SHP77 treated with DMSO at 0.1 percent for 48 hours (cell line): Measurements from ENCODE around the gene RNFT2.
"Not testable (repeated sequence)": the region's sequence is repeated elsewhere in the genome, so short reads cannot be mapped to it uniquely, and the experiment has no call there.

Source experiments
- DNase-seq: peaks from one replicate; lab custom pipeline; 2025; lab: John Stamatoyannopoulos, UW

Gene RNFT2

GRCh38 chr12:116710370-116711150, 27.6 kb upstream of the RNFT2 start:
- peak; percentile 53 for DNase-seq

- no peak for DNase-seq
Measured at GRCh38 chr12:116712458-116713303, 25.4 kb upstream of the RNFT2 start.

- DNase-seq = no peak
Measured at GRCh38 chr12:116713527-116713926, 24.6 kb upstream of the RNFT2 start.

GRCh38 chr12:116714175-116714574, 23.9 kb upstream of the RNFT2 start:
- no peak for DNase-seq

GRCh38 chr12:116717466-116718437, 20.4 kb upstream of the RNFT2 start:
- DNase-seq = no peak

GRCh38 chr12:116718655-116719454, 19.3 kb upstream of the RNFT2 start:
- DNase-seq = peak; percentile 96

GRCh38 chr12:116719731-116720528, 18.2 kb upstream of the RNFT2 start:
- peak; percentile 79 for DNase-seq

- DNase-seq = no peak
Measured at GRCh38 chr12:116722245-116722644, 15.9 kb upstream of the RNFT2 start.

- no peak for DNase-seq
Measured at GRCh38 chr12:116726694-116727093, 11.4 kb upstream of the RNFT2 start.

- DNase-seq = no peak
Measured at GRCh38 chr12:116727261-116727660, 10.9 kb upstream of the RNFT2 start.

- DNase-seq = no peak
Measured at GRCh38 chr12:116727891-116728290, 10.2 kb upstream of the RNFT2 start.

- no peak for DNase-seq
Measured at GRCh38 chr12:116731801-116732200, 6.3 kb upstream of the RNFT2 start.

GRCh38 chr12:116734156-116734768, 3.9 kb upstream of the RNFT2 start:
- DNase-seq = no peak

- no peak for DNase-seq
Measured at GRCh38 chr12:116735084-116735483, 3.0 kb upstream of the RNFT2 start.

GRCh38 chr12:116735951-116736599, 2.0 kb upstream of the RNFT2 start:
- DNase-seq = no peak

- no peak for DNase-seq
Measured at GRCh38 chr12:116736962-116737773, 947 bp upstream of the RNFT2 start.

GRCh38 chr12:116739381-116739887, 1.3 kb downstream of the RNFT2 start:
- DNase-seq = no peak

- DNase-seq = not testable (repeated sequence)
Measured at GRCh38 chr12:116742787-116743186, 4.7 kb downstream of the RNFT2 start.
